A673 (cell line): ENCODE results near the gene SERP2. TPM values are rescaled to one million over a fixed set of nuclear protein-coding genes. Genes with fewer than 3 reads are reported as not detected.

Source experiments
- BruUV-seq: library from RNA; stranded (reverse); fragments of 400-500 nt; replicated peaks from 2 replicates; lab custom pipeline; 2021; lab: Mats Ljungman, UMichigan
- CTCF ChIA-PET: fragments of 300-600 bp; sonication (Branson Sonifier 250); formaldehyde crosslinking; loops from one replicate; lab custom pipeline; 2022; ENCODE audit warnings: antibody characterized with exemption; lab: Charles Lee
- POLR2A ChIA-PET: fragments of 300-600 bp; sonication (Branson Sonifier 250); formaldehyde crosslinking; loops from one replicate; lab custom pipeline; 2022; ENCODE audit warnings: antibody characterized with exemption; ENCODE audit not compliant: low non-redundant PET; lab: Charles Lee
- DNase-seq: peaks from one replicate; pipeline ENCODE4 v3.0.0-alpha.2; 2015; ENCODE audit warnings: low spot score
- H3K27ac ChIP-seq: fragments of 200-600 bp; sonication (generic); 2 replicates; pipeline ENCODE4 v1.5.1; 2016; ENCODE audit warnings: mixed run types, low read depth, mild to moderate bottlenecking, mixed read lengths, antibody characterized with exemption, low read length; ENCODE audit not compliant: poor library complexity, severe bottlenecking
- H3K27me3 ChIP-seq: fragments of 200-600 bp; sonication (generic); replicated peaks from 2 replicates; pipeline ENCODE4 v1.6.1; 2017; ENCODE audit warnings: mixed run types, low read depth, mild to moderate bottlenecking, mixed read lengths, antibody characterized with exemption, low read length; ENCODE audit not compliant: insufficient read depth, poor library complexity
- H3K36me3 ChIP-seq: fragments of 200-600 bp; sonication (generic); 2 replicates; pipeline ENCODE4 v1.6.1; 2016; ENCODE audit warnings: mixed run types, mild to moderate bottlenecking, mixed read lengths, antibody characterized with exemption, low read length; ENCODE audit not compliant: insufficient read depth, poor library complexity, severe bottlenecking
- H3K4me1 ChIP-seq: fragments of 200-600 bp; sonication (generic); 2 replicates; pipeline ENCODE4 v1.6.1; 2017; ENCODE audit warnings: mixed run types, mild to moderate bottlenecking, mixed read lengths, antibody characterized with exemption, low read length; ENCODE audit not compliant: insufficient read depth, poor library complexity, severe bottlenecking
- H3K4me3 ChIP-seq: fragments of 200-600 bp; sonication (generic); 2 replicates; pipeline ENCODE4 v1.5.1; 2016; ENCODE audit warnings: low read depth, mixed run types, mild to moderate bottlenecking, mixed read lengths, low read length; ENCODE audit not compliant: poor library complexity, severe bottlenecking
- H3K9me3 ChIP-seq: fragments of 200-600 bp; sonication (generic); 2 replicates; pipeline ENCODE4 v1.6.1; 2016; ENCODE audit warnings: mixed run types, low read depth, mild to moderate bottlenecking, mixed read lengths, antibody characterized with exemption, low read length; ENCODE audit not compliant: poor library complexity, severe bottlenecking
- CTCF ChIP-seq: fragments of 300-800, 200-600 bp; sonication (generic); conservative IDR thresholded peaks from 2 replicates; pipeline ENCODE4 v1.5.1; 2017; ENCODE audit warnings: low read depth, mild to moderate bottlenecking, antibody characterized with exemption, low read length, moderate library complexity, mixed read lengths
- EZH2 ChIP-seq: fragments of 200-600 bp; sonication (generic); IDR thresholded peaks from 2 replicates; pipeline ENCODE4 v1.6.1; 2017; ENCODE audit warnings: borderline replicate concordance, low read depth, mild to moderate bottlenecking, mixed read lengths, antibody characterized with exemption, low read length; ENCODE audit not compliant: poor library complexity, severe bottlenecking
- intact Hi-C: fragments of 100-400 bp; cut with micrococcal nuclease; formaldehyde crosslinking; loops from one replicate; pipeline ENCODE4 v1.10.0; 2022; ENCODE audit not compliant: unreplicated experiment
- total RNA-seq: library from RNA; stranded (reverse); gene quantifications from 2 replicates; pipeline ENCODE4 v1.2.3, GENCODE V29; 2021

Gene SERP2
- total RNA-seq, 1 experiment from 2014 or later, result 0.69 TPM

- POLR2A ChIA-PET, result no interaction called here
- H3K9me3 ChIP-seq, result no peaks in the 10 kb centered on the region
- H3K27me3 ChIP-seq, result no peaks in the 10 kb centered on the region
- H3K4me3 ChIP-seq, result no peak overlapping the region
- BruUV-seq, result no TSS peak
- intact Hi-C loops, result no loop called here
- CTCF ChIA-PET, result interaction anchor here (0.5 kb wide), 1 partner anchor 66 kb away, joined by 6 read pairs; no protein-coding TSS in a partner anchor
- no peaks in the 10 kb centered on the region for H3K4me1 ChIP-seq
- TF ChIP-seq CTCF, result no peak
- TF ChIP-seq EZH2, result no peak
- no peak overlapping the region for H3K27ac ChIP-seq
- H3K36me3 ChIP-seq, result no peaks in the 10 kb centered on the region
- no peak for DNase-seq
Observed at GRCh38 chr13:44417446-44417845, 43.8 kb downstream of the SERP2 start.

- BruUV-seq, result no TSS peak
- Histone ChIP-seq H3K27ac (no peak overlapping the region), H3K4me3 (no peak overlapping the region), H3K27me3 (no peaks in the 10 kb centered on the region), H3K9me3 (no peaks in the 10 kb centered on the region), H3K4me1 (no peaks in the 10 kb centered on the region), H3K36me3 (no peaks in the 10 kb centered on the region)
- ChIA-PET POLR2A (no interaction called here), CTCF (interaction anchor here (0.5 kb wide), 1 partner anchor 65 kb away, joined by 6 read pairs; no protein-coding TSS in a partner anchor)
- no peak for DNase-seq
- no peak for TF ChIP-seq CTCF
- TF ChIP-seq EZH2, result no peak
- intact Hi-C loops, result no loop called here
Observed at GRCh38 chr13:44417876-44418275, 44.3 kb downstream of the SERP2 start.

- Histone ChIP-seq H3K36me3 (no peaks in the 10 kb centered on the region), H3K9me3 (no peaks in the 10 kb centered on the region), H3K27ac (no peak overlapping the region), H3K27me3 (no peaks in the 10 kb centered on the region), H3K4me1 (no peaks in the 10 kb centered on the region), H3K4me3 (no peak overlapping the region)
- CTCF ChIA-PET, result no interaction called here
- no peak for DNase-seq
- no TSS peak for BruUV-seq
- POLR2A ChIA-PET, result no interaction called here
- TF ChIP-seq CTCF, result no peak
- TF ChIP-seq EZH2, result no peak
- intact Hi-C loops, result no loop called here
Observed at GRCh38 chr13:44420376-44421220, 47.0 kb downstream of the SERP2 start.
